OCI-LY1 (cell line): ENCODE data around the gene STRN4.

ENCODE experiments used
- H2AFZ ChIP-seq: fragments of 200-600 bp; sonication (generic), shearing (Covaris generic); 2 replicates; pipeline ENCODE4 v1.6.0; 2014; ENCODE audit warnings: antibody characterized with exemption, mild to moderate bottlenecking, low read length
- H3F3A ChIP-seq: fragments of 200-600 bp; sonication (generic), shearing (Covaris generic); 2 replicates; pipeline ENCODE4 v1.6.0; 2014; ENCODE audit warnings: mild to moderate bottlenecking, antibody characterized with exemption, low read length, moderate library complexity; ENCODE audit not compliant: insufficient read depth
- H3K27ac ChIP-seq: fragments of 200-600 bp; sonication (generic); 2 replicates; pipeline ENCODE4 v1.5.1; 2014; ENCODE audit warnings: low read length, mixed run types, mild to moderate bottlenecking, low read depth; ENCODE audit not compliant: poor library complexity, severe bottlenecking
- H3K27me3 ChIP-seq: fragments of 200-600 bp; sonication (generic); 2 replicates; pipeline ENCODE4 v1.6.0; 2014; ENCODE audit warnings: antibody characterized with exemption, mild to moderate bottlenecking, low read length, moderate library complexity; ENCODE audit not compliant: insufficient read depth
- H3K36me3 ChIP-seq: fragments of 200-600 bp; sonication (generic); 2 replicates; pipeline ENCODE4 v1.6.1; 2014; ENCODE audit warnings: mild to moderate bottlenecking, antibody characterized with exemption, low read length, moderate library complexity, mixed read lengths; ENCODE audit not compliant: insufficient read depth
- H3K4me1 ChIP-seq: fragments of 200-600 bp; sonication (generic); 2 replicates; pipeline ENCODE4 v1.5.1; 2014; ENCODE audit warnings: mild to moderate bottlenecking, low read length, moderate library complexity; ENCODE audit not compliant: insufficient read depth, severe bottlenecking
- H3K4me2 ChIP-seq: fragments of 200-600 bp; sonication (generic), shearing (Covaris generic); 2 replicates; pipeline ENCODE4 v1.6.1; 2014; ENCODE audit warnings: low read length
- H3K4me3 ChIP-seq: fragments of 200-600 bp; sonication (generic); 2 replicates; pipeline ENCODE4 v1.5.1; 2014; ENCODE audit warnings: low read length, low read depth, mild to moderate bottlenecking, mixed read lengths; ENCODE audit not compliant: poor library complexity, severe bottlenecking
- H3K79me2 ChIP-seq: fragments of 200-600 bp; shearing (Covaris generic); 2 replicates; pipeline ENCODE4 v1.6.1; 2016; ENCODE audit warnings: mixed run types, low read length, mixed read lengths; ENCODE audit not compliant: insufficient read depth
- H3K9ac ChIP-seq: fragments of 200-600 bp; sonication (generic), shearing (Covaris generic); 2 replicates; pipeline ENCODE4 v1.6.1; 2014; ENCODE audit warnings: mild to moderate bottlenecking, low read length, mixed read lengths
- H3K9me2 ChIP-seq: fragments of 200-600 bp; sonication (generic), shearing (Covaris generic); 2 replicates; pipeline ENCODE4 v1.6.1; 2014; ENCODE audit warnings: low read depth, mild to moderate bottlenecking, low read length, mixed read lengths
- H3K9me3 ChIP-seq: fragments of 200-600 bp; shearing (Covaris generic); 2 replicates; pipeline ENCODE4 v1.6.1; 2014; ENCODE audit warnings: low read length, mixed read lengths
- H4K20me1 ChIP-seq: fragments of 200-600 bp; sonication (generic), shearing (Covaris generic); 2 replicates; pipeline ENCODE4 v1.6.0; 2016; ENCODE audit warnings: mild to moderate bottlenecking, low read length; ENCODE audit not compliant: insufficient read depth
- EZH2 ChIP-seq: fragments of 200-600 bp; sonication (generic), shearing (Covaris generic); IDR thresholded peaks from 2 replicates; pipeline ENCODE4 v1.8.0; 2017; ENCODE audit warnings: borderline replicate concordance, mixed run types, mild to moderate bottlenecking, antibody characterized with exemption, low read length, moderate library complexity, mixed read lengths
- TF ChIP-seq, protein P1 (sequence below): fragments of 200-600 bp; sonication (generic), shearing (Covaris generic); IDR thresholded peaks from 2 replicates; pipeline ENCODE4 v1.5.1; 2017; ENCODE audit warnings: mild to moderate bottlenecking, antibody characterized with exemption, low read length, moderate library complexity, mixed read lengths

The STRN4 gene

DNA sequence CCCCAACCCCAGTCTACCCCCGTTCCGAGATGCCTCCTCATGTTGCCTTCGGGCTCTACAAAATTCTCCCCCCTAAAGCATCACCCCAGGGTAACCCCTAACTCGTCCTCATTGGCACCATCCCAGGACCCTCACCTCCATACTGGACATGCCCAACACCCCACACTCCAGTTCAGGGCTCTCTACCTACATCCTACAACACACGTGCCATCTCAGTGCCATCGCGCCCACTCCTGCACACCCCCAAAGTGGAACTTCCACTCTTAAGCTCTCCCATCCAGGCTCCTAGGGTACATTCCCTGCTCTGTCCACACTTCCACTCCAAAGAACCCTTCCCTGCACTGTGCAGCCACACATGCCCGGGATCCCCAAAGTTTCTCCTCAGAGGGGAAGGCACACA, 1.2 kb downstream of the STRN4 start:
- H3K36me3 ChIP-seq, result peaks cover 19% of the 10 kb centered on the region; the same call in 1 of the 2 replicates
- H3K4me1 ChIP-seq, result peaks cover 42% of the 10 kb centered on the region
- peak overlapping the region; percentile 75 for H3K4me2 ChIP-seq
- peak overlapping the region; percentile 91 for H3K9ac ChIP-seq
- no peaks in the 10 kb centered on the region for H3K27me3 ChIP-seq
- no peak overlapping the region for H3K27ac ChIP-seq
- H3F3A ChIP-seq, result no peaks in the 10 kb centered on the region
- TF ChIP-seq, protein P1, sequence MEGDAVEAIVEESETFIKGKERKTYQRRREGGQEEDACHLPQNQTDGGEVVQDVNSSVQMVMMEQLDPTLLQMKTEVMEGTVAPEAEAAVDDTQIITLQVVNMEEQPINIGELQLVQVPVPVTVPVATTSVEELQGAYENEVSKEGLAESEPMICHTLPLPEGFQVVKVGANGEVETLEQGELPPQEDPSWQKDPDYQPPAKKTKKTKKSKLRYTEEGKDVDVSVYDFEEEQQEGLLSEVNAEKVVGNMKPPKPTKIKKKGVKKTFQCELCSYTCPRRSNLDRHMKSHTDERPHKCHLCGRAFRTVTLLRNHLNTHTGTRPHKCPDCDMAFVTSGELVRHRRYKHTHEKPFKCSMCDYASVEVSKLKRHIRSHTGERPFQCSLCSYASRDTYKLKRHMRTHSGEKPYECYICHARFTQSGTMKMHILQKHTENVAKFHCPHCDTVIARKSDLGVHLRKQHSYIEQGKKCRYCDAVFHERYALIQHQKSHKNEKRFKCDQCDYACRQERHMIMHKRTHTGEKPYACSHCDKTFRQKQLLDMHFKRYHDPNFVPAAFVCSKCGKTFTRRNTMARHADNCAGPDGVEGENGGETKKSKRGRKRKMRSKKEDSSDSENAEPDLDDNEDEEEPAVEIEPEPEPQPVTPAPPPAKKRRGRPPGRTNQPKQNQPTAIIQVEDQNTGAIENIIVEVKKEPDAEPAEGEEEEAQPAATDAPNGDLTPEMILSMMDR, result no peak
- no peak for TF ChIP-seq EZH2
- no peaks in the 10 kb centered on the region for H4K20me1 ChIP-seq
- peaks cover 56% of the 10 kb centered on the region for H3K79me2 ChIP-seq
- no peaks in the 10 kb centered on the region for H3K9me3 ChIP-seq
- H2AFZ ChIP-seq, result no peak overlapping the region
- H3K9me2 ChIP-seq, result no peaks in the 10 kb centered on the region
- H3K4me3 ChIP-seq, result peak overlapping the region; percentile 86

DNA sequence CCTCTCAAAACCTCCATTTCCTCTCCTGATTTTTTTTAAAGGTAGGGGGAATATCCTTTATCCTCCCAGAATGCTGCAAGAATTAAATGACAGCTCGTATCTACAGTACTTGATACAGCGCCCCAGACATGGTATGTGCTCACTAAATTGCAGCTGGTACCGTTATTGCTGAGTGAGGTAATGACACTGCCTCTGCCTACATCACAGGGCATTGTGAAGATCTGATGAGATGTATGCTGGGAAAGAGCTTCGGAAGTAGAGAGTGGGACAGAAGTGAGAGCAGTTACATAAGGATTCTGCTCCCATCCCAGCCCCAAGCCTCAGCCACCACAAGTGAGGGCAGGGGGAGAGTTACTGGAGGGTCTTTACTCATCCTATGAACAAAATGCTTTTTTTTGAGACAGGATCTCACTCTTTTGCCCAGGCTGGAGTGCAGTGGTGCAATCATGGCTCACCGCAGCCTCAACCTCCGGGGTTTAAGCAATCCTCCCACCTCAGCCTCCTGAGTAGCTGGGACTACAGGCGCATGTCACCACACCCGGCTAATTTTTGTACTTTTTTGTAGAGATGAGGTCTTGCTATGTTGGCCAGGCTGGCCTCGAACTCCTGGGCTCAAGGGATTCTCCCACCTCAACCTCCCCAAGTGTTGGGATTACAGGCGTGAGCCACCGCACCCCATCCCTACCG, 2.1 kb downstream of the STRN4 start:
- peak overlapping the region; percentile 91; the same call in 1 of the 2 replicates for H3K9ac ChIP-seq
- H3K9me3 ChIP-seq, result no peaks in the 10 kb centered on the region
- H3K27me3 ChIP-seq, result no peaks in the 10 kb centered on the region
- H3F3A ChIP-seq, result no peaks in the 10 kb centered on the region
- peaks cover 21% of the 10 kb centered on the region; the same call in 1 of the 2 replicates for H3K36me3 ChIP-seq
- TF ChIP-seq, protein P1, result no peak
- TF ChIP-seq EZH2, result no peak
- H3K79me2 ChIP-seq, result peaks cover 61% of the 10 kb centered on the region
- peak overlapping the region; percentile 75 for H3K4me2 ChIP-seq
- H3K4me3 ChIP-seq, result peak overlapping the region; percentile 86
- H3K4me1 ChIP-seq, result peaks cover 39% of the 10 kb centered on the region
- no peak overlapping the region for H2AFZ ChIP-seq
- no peaks in the 10 kb centered on the region for H3K9me2 ChIP-seq
- no peaks in the 10 kb centered on the region for H4K20me1 ChIP-seq
- no peak overlapping the region for H3K27ac ChIP-seq

DNA sequence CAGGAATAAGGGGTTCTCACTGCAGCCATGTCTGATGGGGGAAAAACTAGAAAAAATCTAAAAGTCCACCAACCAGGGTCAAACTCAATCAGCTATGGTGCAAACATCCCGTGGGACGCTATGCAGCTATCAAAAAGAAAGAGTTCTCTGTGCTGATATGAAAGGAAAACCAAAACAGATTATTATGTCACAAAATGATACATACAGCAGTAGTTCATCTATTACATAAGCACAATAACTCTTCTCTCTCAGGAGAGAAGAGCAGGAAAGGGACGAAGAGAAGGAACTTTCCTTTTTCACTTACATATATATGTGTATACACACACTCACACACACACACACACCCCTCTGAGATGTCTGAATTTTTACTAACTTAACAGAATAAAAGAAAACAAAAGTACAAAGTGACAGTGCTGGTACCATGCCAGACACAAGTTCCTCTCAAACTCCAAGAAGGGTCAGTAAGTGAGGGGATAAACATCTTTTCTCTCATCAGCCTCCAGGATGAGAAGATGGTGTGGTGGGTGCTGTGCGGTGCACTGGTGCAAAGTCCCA, 3.2 kb downstream of the STRN4 start:
- H3K9me2 ChIP-seq, result no peaks in the 10 kb centered on the region
- no peaks in the 10 kb centered on the region for H3F3A ChIP-seq
- H3K4me1 ChIP-seq, result peaks cover 39% of the 10 kb centered on the region
- no peaks in the 10 kb centered on the region for H3K9me3 ChIP-seq
- H3K27me3 ChIP-seq, result no peaks in the 10 kb centered on the region
- no peaks in the 10 kb centered on the region for H4K20me1 ChIP-seq
- H3K4me2 ChIP-seq, result no peak overlapping the region; the same call in 1 of the 2 replicates
- peak overlapping the region; percentile 43 for H3K27ac ChIP-seq
- H3K79me2 ChIP-seq, result peaks cover 61% of the 10 kb centered on the region
- TF ChIP-seq, protein P1, result no peak
- TF ChIP-seq EZH2, result no peak
- no peak overlapping the region for H3K4me3 ChIP-seq
- no peak overlapping the region for H3K9ac ChIP-seq
- no peak overlapping the region for H2AFZ ChIP-seq
- H3K36me3 ChIP-seq, result peaks cover 32% of the 10 kb centered on the region; the same call in 1 of the 2 replicates
